B cell (primary cell): ENCODE data around the gene INF2.

Experiments
- EZH2 ChIP-seq: IDR thresholded peaks from 2 replicates; pipeline ENCODE4 v1.6.1; 2012; ENCODE audit warnings: borderline replicate concordance, low read depth, mild to moderate bottlenecking, moderate library complexity, low read length; ENCODE audit not compliant: insufficient read depth, poor library complexity, severe bottlenecking
- TF ChIP-seq, protein P1 (sequence below): fragments of 200-600 bp; IDR thresholded peaks from one replicate; pipeline ENCODE4 v1.8.0; 2022; ENCODE audit warnings: antibody characterized with exemption, mild to moderate bottlenecking

DNA sequence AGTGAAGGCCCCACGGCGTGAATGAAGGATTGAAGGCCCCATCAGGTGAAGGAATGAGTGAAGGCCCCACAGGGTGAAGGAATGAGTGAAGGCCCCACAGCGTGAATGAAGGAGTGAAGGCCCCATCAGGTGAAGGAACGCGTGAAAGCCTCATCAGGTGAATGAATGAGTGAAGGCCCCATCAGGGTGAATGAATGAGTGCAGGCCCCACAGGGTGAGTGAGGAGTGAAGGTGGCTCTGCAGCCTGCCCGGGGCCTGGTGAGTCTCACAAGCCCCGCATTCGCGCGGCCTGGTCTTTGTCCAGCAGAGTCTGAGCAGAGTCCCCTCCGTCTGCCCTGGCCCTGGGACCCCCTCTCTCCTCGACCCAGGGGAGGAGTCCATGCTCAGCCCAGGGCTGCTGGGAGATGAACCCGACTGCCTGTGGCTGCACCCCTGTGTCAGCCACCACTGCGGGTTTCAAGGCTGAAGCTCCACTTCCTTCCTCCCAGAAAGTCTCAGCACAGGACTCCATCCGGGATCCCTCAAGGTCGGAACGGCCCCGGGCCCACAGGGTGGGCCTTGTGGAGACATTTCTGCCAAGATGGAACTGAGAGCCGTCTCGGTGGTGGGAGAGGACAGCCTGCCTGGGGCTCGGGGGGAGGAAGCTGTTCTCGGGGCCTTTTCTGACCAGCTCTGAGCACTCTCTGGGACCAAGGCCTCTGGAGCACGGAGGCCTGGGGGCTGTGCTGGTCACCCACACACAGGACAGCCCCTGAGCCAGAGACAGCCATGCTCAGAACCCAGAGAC, 47.5 kb upstream of the INF2 start:
- no peak for TF ChIP-seq EZH2
- TF ChIP-seq, protein P1, sequence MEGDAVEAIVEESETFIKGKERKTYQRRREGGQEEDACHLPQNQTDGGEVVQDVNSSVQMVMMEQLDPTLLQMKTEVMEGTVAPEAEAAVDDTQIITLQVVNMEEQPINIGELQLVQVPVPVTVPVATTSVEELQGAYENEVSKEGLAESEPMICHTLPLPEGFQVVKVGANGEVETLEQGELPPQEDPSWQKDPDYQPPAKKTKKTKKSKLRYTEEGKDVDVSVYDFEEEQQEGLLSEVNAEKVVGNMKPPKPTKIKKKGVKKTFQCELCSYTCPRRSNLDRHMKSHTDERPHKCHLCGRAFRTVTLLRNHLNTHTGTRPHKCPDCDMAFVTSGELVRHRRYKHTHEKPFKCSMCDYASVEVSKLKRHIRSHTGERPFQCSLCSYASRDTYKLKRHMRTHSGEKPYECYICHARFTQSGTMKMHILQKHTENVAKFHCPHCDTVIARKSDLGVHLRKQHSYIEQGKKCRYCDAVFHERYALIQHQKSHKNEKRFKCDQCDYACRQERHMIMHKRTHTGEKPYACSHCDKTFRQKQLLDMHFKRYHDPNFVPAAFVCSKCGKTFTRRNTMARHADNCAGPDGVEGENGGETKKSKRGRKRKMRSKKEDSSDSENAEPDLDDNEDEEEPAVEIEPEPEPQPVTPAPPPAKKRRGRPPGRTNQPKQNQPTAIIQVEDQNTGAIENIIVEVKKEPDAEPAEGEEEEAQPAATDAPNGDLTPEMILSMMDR: no peak
